GM18951 (cell line): ENCODE results near the gene CDH23.

Experiments
- POLR2A ChIP-seq: IDR thresholded peaks from 4 replicates; pipeline ENCODE4 v1.6.1; 2011; ENCODE audit warnings: mild to moderate bottlenecking; ENCODE audit not compliant: insufficient read length, insufficient read depth; ENCODE audit errors: extremely low read depth
- in situ Hi-C: fragments of 300-500 bp; cut with MboI; formaldehyde crosslinking; loops from one replicate; pipeline ENCODE4 v1.12.0; 2022; ENCODE audit warnings: low sequenced_read_pairs, mixed read lengths, inconsistent platforms; ENCODE audit not compliant: unreplicated experiment

Gene CDH23

GRCh38 chr10:71707240-71707789 is 310.6 kb downstream of the CDH23 start:
- in situ Hi-C loops = no loop called here

GRCh38 chr10:71708301-71708703 is 311.6 kb downstream of the CDH23 start:
- no peak for TF ChIP-seq POLR2A
- in situ Hi-C loops = no loop called here

More at GRCh38 chr10:71707240-71707789, 310.6 kb downstream of the CDH23 start:
- no peak for TF ChIP-seq POLR2A

GRCh38 chr10:71708897-71709882 is 312.5 kb downstream of the CDH23 start:
- in situ Hi-C loops = no loop called here
- no peak for TF ChIP-seq POLR2A

GRCh38 chr10:71710519-71710918 is 313.8 kb downstream of the CDH23 start:
- no peak for TF ChIP-seq POLR2A
- in situ Hi-C loops = no loop called here

GRCh38 chr10:71711052-71711623 is 314.4 kb downstream of the CDH23 start:
- no peak for TF ChIP-seq POLR2A
- in situ Hi-C loops = no loop called here

- in situ Hi-C loops = no loop called here
- TF ChIP-seq POLR2A = no peak
These were observed 315.4 kb downstream of the CDH23 start for GRCh38 chr10:71712170-71712569.

GRCh38 chr10:71712572-71713134 is 315.9 kb downstream of the CDH23 start:
- no peak for TF ChIP-seq POLR2A
- in situ Hi-C loops = no loop called here

- in situ Hi-C loops = no loop called here
- no peak for TF ChIP-seq POLR2A
These were observed 316.7 kb downstream of the CDH23 start for GRCh38 chr10:71713135-71714030.

- no peak for TF ChIP-seq POLR2A
- in situ Hi-C loops = no loop called here
These were observed 317.3 kb downstream of the CDH23 start for GRCh38 chr10:71714031-71714410.

- TF ChIP-seq POLR2A = no peak
- in situ Hi-C loops = no loop called here
These were observed 317.9 kb downstream of the CDH23 start for GRCh38 chr10:71714592-71714991.

GRCh38 chr10:71715026-71715425 is 318.3 kb downstream of the CDH23 start:
- TF ChIP-seq POLR2A = no peak
- in situ Hi-C loops = no loop called here

- no peak for TF ChIP-seq POLR2A
- in situ Hi-C loops = no loop called here
These were observed 319.1 kb downstream of the CDH23 start for GRCh38 chr10:71715860-71716259.

GRCh38 chr10:71716426-71716825 is 319.7 kb downstream of the CDH23 start:
- in situ Hi-C loops = no loop called here
- TF ChIP-seq POLR2A = no peak

- in situ Hi-C loops = no loop called here
These were observed 320.3 kb downstream of the CDH23 start for GRCh38 chr10:71717056-71717455.

More at GRCh38 chr10:71717056-71717455, 320.3 kb downstream of the CDH23 start:
- TF ChIP-seq POLR2A = no peak
